Measurements from ENCODE around the gene PIH1D2.
"Not testable (repeated sequence)": the region's sequence is repeated elsewhere in the genome, so short reads cannot be mapped to it uniquely, and the experiment has no call there.

Gene PIH1D2

GRCh38 chr11:112057170-112057569 is 16.6 kb downstream of the PIH1D2 start:
- DNase-seq (ENCODE audit: low read depth in 2 of 2, low spot score in 1 of 2) = no peak

- no peak for DNase-seq (ENCODE audit: low read depth in 2 of 2, low spot score in 1 of 2)
These were observed 22.0 kb downstream of the PIH1D2 start for GRCh38 chr11:112051768-112052167.

- no peak for DNase-seq (ENCODE audit: low read depth in 2 of 2, low spot score in 1 of 2)
These were observed 23.1 kb downstream of the PIH1D2 start for GRCh38 chr11:112050721-112051120.

GRCh38 chr11:112049777-112050176 is 24.0 kb downstream of the PIH1D2 start:
- DNase-seq (ENCODE audit: low read depth in 2 of 2, low spot score in 1 of 2) = no peak

GRCh38 chr11:112048256-112048655 is 25.6 kb downstream of the PIH1D2 start:
- not testable (repeated sequence) for DNase-seq (ENCODE audit: low read depth in 2 of 2, low spot score in 1 of 2)

- DNase-seq (ENCODE audit: low read depth in 2 of 2, low spot score in 1 of 2) = not testable (repeated sequence)
These were observed 27.2 kb downstream of the PIH1D2 start for GRCh38 chr11:112046647-112047046.

- DNase-seq (ENCODE audit: low read depth in 2 of 2, low spot score in 1 of 2) = no peak
These were observed 28.9 kb downstream of the PIH1D2 start for GRCh38 chr11:112044961-112045360.

- DNase-seq (ENCODE audit: low read depth in 2 of 2, low spot score in 1 of 2) = no peak
These were observed 30.9 kb downstream of the PIH1D2 start for GRCh38 chr11:112042961-112043304.

GRCh38 chr11:112042161-112042960 is 31.5 kb downstream of the PIH1D2 start:
- no peak for DNase-seq (ENCODE audit: low read depth in 2 of 2, low spot score in 1 of 2)

GRCh38 chr11:112037527-112037926 is 36.3 kb downstream of the PIH1D2 start:
- DNase-seq (ENCODE audit: low read depth in 2 of 2, low spot score in 1 of 2) = no peak

- no peak for DNase-seq (ENCODE audit: low read depth in 2 of 2, low spot score in 1 of 2)
These were observed 39.9 kb downstream of the PIH1D2 start for GRCh38 chr11:112033902-112034301.

- no peak for DNase-seq (ENCODE audit: low read depth in 2 of 2, low spot score in 1 of 2)
These were observed 44.4 kb downstream of the PIH1D2 start for GRCh38 chr11:112029460-112029859.

GRCh38 chr11:112026784-112027410 is 46.9 kb downstream of the PIH1D2 start:
- DNase-seq (ENCODE audit: low read depth in 2 of 2, low spot score in 1 of 2) = not testable (repeated sequence)

- no peak for DNase-seq (ENCODE audit: low read depth in 2 of 2, low spot score in 1 of 2)
These were observed 48.1 kb downstream of the PIH1D2 start for GRCh38 chr11:112025707-112026106.

- peak; percentile 49 to 68 for DNase-seq (ENCODE audit: low read depth in 2 of 2, low spot score in 1 of 2)
These were observed 48.8 kb downstream of the PIH1D2 start, which contains the start of gene DLAT for GRCh38 chr11:112024773-112025678. Gene DLAT, plus strand, starts transcription at chr11:112025408. Its CDS starts 65 bp downstream, at chr11:112025473.

GRCh38 chr11:112024178-112024772 is 49.5 kb downstream of the PIH1D2 start:
- no peak for DNase-seq (ENCODE audit: low read depth in 2 of 2, low spot score in 1 of 2)

- no peak for DNase-seq (ENCODE audit: low read depth in 2 of 2, low spot score in 1 of 2)
These were observed 50.7 kb downstream of the PIH1D2 start for GRCh38 chr11:112023104-112023503.

GRCh38 chr11:112019066-112019465 is 54.8 kb downstream of the PIH1D2 start:
- no peak for DNase-seq (ENCODE audit: low read depth in 2 of 2, low spot score in 1 of 2)

All from stimulated activated CD8-positive, alpha-beta memory T cell treated with anti-CD3 and anti-CD28 coated beads, Interleukin-4, amount 100 ng/mL, for 4 hours (primary cell).